Panc1 (cell line): ENCODE results near the gene TEN1. TPM values are rescaled to one million over a fixed set of nuclear protein-coding genes. Genes with fewer than 3 reads are reported as not detected.

Experiments used
- ATAC-seq: fragments of 200-7000 bp; cut with Tn5 transposase; 2 replicates; pipeline ENCODE4 v1.9.1; 2020; ENCODE audit warnings: mild to moderate bottlenecking, moderate library complexity
- BruUV-seq: library from RNA; stranded (reverse); fragments of 400-500 nt; replicated peaks from 2 replicates; lab custom pipeline; 2021; lab: Mats Ljungman, UMichigan
- CTCF ChIA-PET: fragments of 300-600 bp; sonication (Branson Sonifier 250); formaldehyde crosslinking; loops from one replicate; lab custom pipeline; 2022; ENCODE audit warnings: antibody characterized with exemption; lab: Charles Lee
- POLR2A ChIA-PET: fragments of 300-600 bp; sonication (Branson Sonifier 250); formaldehyde crosslinking; loops from one replicate; lab custom pipeline; 2022; ENCODE audit warnings: antibody characterized with exemption; lab: Charles Lee
- DNase-seq: peaks from one replicate; pipeline ENCODE4 v3.0.0-alpha.2; 2010; ENCODE audit warnings: low read depth, low spot score
- H3K27ac ChIP-seq: 2 replicates; pipeline ENCODE4 v1.5.1; 2011; ENCODE audit warnings: mild to moderate bottlenecking, low read length, inconsistent platforms
- H3K27me3 ChIP-seq: fragments of 200-500 bp; sonication (Bioruptor generic); 2 replicates; pipeline ENCODE4 v1.6.0; 2014; ENCODE audit warnings: low read length, inconsistent platforms; ENCODE audit not compliant: control insufficient read depth, insufficient read depth
- H3K36me3 ChIP-seq: fragments of 200-500 bp; sonication (Bioruptor generic); 2 replicates; pipeline ENCODE4 v1.5.1; 2014; ENCODE audit warnings: inconsistent platforms, mild to moderate bottlenecking, low read length, moderate library complexity; ENCODE audit not compliant: control insufficient read depth, insufficient read depth
- H3K4me1 ChIP-seq: 2 replicates; pipeline ENCODE4 v1.5.1; 2011; ENCODE audit warnings: inconsistent platforms, mild to moderate bottlenecking, low read length, moderate library complexity; ENCODE audit not compliant: control insufficient read depth, insufficient read depth
- H3K4me3 ChIP-seq, 2 experiments: 2 replicates each; pipeline ENCODE4 v1.5.1; 2011 to 2012; ENCODE audit warnings: low read depth in 2 of 2, low read length in 2 of 2, mild to moderate bottlenecking in 2 of 2, inconsistent platforms in 1 of 2, moderate library complexity in 1 of 2
- H3K9me3 ChIP-seq: fragments of 200-500 bp; sonication (Bioruptor generic); 2 replicates; pipeline ENCODE4 v1.5.1; 2014; ENCODE audit warnings: low read depth, mild to moderate bottlenecking, inconsistent platforms, low read length, moderate library complexity; ENCODE audit not compliant: control insufficient read depth, insufficient read depth
- POLR2AphosphoS5 ChIP-seq: IDR thresholded peaks from 2 replicates; pipeline ENCODE4 v1.6.1; 2012; ENCODE audit warnings: mild to moderate bottlenecking, low read depth, low read length, moderate library complexity
- SIN3A ChIP-seq: IDR thresholded peaks from 2 replicates; pipeline ENCODE4 v1.6.1; 2012; ENCODE audit warnings: low read depth, mild to moderate bottlenecking, low read length, moderate library complexity, borderline replicate concordance; ENCODE audit not compliant: insufficient read depth
- TCF7L2 ChIP-seq: IDR thresholded peaks from 2 replicates; pipeline ENCODE4 v1.6.1; 2011; ENCODE audit warnings: mild to moderate bottlenecking, low read depth, low read length, inconsistent platforms
- in situ Hi-C: cut with HindIII; loops from 2 replicates; pipeline ENCODE4 v1.10.0; 2016; ENCODE audit warnings: low sequenced_read_pairs, low pct_unique_long_range_greater_than_20kb
- intact Hi-C: fragments of 100-400 bp; cut with micrococcal nuclease; formaldehyde crosslinking; loops from one replicate; pipeline ENCODE4 v1.10.0; 2022; ENCODE audit not compliant: unreplicated experiment
- total RNA-seq: library from RNA; stranded (reverse); gene quantifications from one replicate; pipeline ENCODE4 v1.2.1, GENCODE V29; 2021; ENCODE audit not compliant: unreplicated experiment
- TF ChIP-seq, protein P1 (sequence below): fragments of 450-650 bp; IDR thresholded peaks from 2 replicates; pipeline ENCODE4 v1.5.1; 2017; ENCODE audit warnings: mild to moderate bottlenecking
- TF ChIP-seq, protein P2 (sequence below), 2 experiments: IDR thresholded peaks; 2 replicates each; pipeline ENCODE4 v1.6.1; 2011 to 2012; ENCODE audit warnings: low read depth in 2 of 2, control low read depth in 1 of 2, low read length in 1 of 2, mild to moderate bottlenecking in 1 of 2, moderate library complexity in 1 of 2; ENCODE audit not compliant: insufficient read depth in 1 of 2

TEN1 gene
- total RNA-seq, 1 experiment from 2014 or later = 41.3 TPM

DNA sequence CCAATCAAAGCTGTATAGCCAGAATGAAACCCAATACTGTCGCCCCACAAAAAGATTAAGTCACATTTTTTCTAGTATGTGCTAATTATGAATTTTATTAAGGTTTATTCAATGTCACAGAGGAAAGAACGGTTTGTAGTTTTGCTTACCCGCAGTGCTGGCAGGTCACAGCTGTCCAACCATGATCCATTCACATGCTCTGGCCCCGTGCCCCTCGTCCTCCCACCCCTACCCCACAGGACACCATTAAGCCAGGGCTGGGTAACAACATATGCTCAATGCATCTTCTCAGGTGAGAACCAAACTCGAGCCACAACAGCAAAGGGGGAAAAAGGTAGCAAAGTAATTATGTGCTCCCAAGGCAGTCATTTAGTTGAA lies 37.6 kb upstream of the TEN1 start:
- peak; percentile 24; the same call in 1 of the 2 replicates for ATAC-seq

DNA sequence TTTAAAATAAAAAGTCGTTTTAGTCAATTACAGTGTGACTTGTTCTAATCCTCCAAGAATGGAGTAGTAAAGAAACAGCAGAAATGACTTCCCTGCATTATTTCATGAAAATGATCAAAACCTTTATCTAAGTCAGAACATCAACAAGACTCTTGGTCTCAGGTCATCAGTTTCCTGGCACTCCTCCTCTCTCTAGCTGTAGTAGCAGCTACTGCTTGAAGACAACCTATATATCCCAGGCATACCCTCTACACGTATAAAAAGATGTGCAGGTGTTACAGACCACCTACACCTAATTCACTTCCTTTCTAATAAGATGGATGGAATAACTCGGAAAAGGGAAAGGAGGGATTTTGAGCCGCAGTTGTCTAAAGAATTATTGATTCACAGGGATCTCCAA lies 36.6 kb upstream of the TEN1 start:
- Histone ChIP-seq H3K4me1 (peaks cover 7% of the 10 kb centered on the region; the same call in 1 of the 2 replicates), H3K27me3 (no peaks in the 10 kb centered on the region), H3K27ac (no peak overlapping the region), H3K4me3 (no peak overlapping the region), H3K36me3 (peaks cover 8% of the 10 kb centered on the region; the same call in 1 of the 2 replicates), H3K9me3 (no peaks in the 10 kb centered on the region)
- no peak for DNase-seq
- in situ Hi-C loops (loop anchor here (25.0 kb wide), 1 partner anchor 120 kb away; the partner anchor contains the start of genes GALR2 and SRP68), intact Hi-C loops (no loop called here)
- ChIA-PET POLR2A (interaction anchor here (1.1 kb wide), 1 partner anchor 23 kb away, joined by 5 read pairs; no protein-coding TSS in a partner anchor), CTCF (no interaction called here)
- no peak for TF ChIP-seq POLR2AphosphoS5
- TF ChIP-seq TCF7L2 = no peak
- TF ChIP-seq, protein P1, sequence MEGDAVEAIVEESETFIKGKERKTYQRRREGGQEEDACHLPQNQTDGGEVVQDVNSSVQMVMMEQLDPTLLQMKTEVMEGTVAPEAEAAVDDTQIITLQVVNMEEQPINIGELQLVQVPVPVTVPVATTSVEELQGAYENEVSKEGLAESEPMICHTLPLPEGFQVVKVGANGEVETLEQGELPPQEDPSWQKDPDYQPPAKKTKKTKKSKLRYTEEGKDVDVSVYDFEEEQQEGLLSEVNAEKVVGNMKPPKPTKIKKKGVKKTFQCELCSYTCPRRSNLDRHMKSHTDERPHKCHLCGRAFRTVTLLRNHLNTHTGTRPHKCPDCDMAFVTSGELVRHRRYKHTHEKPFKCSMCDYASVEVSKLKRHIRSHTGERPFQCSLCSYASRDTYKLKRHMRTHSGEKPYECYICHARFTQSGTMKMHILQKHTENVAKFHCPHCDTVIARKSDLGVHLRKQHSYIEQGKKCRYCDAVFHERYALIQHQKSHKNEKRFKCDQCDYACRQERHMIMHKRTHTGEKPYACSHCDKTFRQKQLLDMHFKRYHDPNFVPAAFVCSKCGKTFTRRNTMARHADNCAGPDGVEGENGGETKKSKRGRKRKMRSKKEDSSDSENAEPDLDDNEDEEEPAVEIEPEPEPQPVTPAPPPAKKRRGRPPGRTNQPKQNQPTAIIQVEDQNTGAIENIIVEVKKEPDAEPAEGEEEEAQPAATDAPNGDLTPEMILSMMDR = no peak
- no peak for TF ChIP-seq SIN3A
- TF ChIP-seq, protein P2, sequence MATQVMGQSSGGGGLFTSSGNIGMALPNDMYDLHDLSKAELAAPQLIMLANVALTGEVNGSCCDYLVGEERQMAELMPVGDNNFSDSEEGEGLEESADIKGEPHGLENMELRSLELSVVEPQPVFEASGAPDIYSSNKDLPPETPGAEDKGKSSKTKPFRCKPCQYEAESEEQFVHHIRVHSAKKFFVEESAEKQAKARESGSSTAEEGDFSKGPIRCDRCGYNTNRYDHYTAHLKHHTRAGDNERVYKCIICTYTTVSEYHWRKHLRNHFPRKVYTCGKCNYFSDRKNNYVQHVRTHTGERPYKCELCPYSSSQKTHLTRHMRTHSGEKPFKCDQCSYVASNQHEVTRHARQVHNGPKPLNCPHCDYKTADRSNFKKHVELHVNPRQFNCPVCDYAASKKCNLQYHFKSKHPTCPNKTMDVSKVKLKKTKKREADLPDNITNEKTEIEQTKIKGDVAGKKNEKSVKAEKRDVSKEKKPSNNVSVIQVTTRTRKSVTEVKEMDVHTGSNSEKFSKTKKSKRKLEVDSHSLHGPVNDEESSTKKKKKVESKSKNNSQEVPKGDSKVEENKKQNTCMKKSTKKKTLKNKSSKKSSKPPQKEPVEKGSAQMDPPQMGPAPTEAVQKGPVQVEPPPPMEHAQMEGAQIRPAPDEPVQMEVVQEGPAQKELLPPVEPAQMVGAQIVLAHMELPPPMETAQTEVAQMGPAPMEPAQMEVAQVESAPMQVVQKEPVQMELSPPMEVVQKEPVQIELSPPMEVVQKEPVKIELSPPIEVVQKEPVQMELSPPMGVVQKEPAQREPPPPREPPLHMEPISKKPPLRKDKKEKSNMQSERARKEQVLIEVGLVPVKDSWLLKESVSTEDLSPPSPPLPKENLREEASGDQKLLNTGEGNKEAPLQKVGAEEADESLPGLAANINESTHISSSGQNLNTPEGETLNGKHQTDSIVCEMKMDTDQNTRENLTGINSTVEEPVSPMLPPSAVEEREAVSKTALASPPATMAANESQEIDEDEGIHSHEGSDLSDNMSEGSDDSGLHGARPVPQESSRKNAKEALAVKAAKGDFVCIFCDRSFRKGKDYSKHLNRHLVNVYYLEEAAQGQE (IDR thresholded peaks at IDR 0.05; ENCODE audit: insufficient read depth in 1 of 2, low read depth in 2 of 2, low read length in 1 of 2) = no peak
- no peak for ATAC-seq
- BruUV-seq = no TSS peak

More for the DNA sequence above, 37.6 kb upstream of the TEN1 start:
- POLR2A ChIA-PET = interaction anchor here (0.5 to 0.9 kb wide), 2 partner anchors 63 to 169 kb away, joined by 3 read pairs; partner anchors contain the start of gene TRIM47
- no peaks in the 10 kb centered on the region for H3K9me3 ChIP-seq
- TF ChIP-seq SIN3A (no peak), TCF7L2 (no peak), POLR2AphosphoS5 (no peak)
- TF ChIP-seq, protein P2 (IDR thresholded peaks at IDR 0.05; ENCODE audit: insufficient read depth in 1 of 2, low read depth in 2 of 2, low read length in 1 of 2) = no peak
- TF ChIP-seq, protein P1 = no peak
- peak overlapping the region; percentile 71 to 77 for H3K4me3 ChIP-seq
- DNase-seq = no peak
- H3K27me3 ChIP-seq = no peaks in the 10 kb centered on the region
- H3K36me3 ChIP-seq = peaks cover 5% of the 10 kb centered on the region; the same call in 1 of the 2 replicates
- CTCF ChIA-PET = interaction anchor here (1.0 kb wide), 1 partner anchor 36 kb away, joined by 6 read pairs; the partner anchor contains the start of gene MRPL38
- H3K27ac ChIP-seq = peak overlapping the region; percentile 80
- in situ Hi-C loops = loop anchor here (25.0 kb wide), 1 partner anchor 121 kb away; the partner anchor contains the start of genes GALR2 and SRP68
- peaks cover 10% of the 10 kb centered on the region; the same call in 1 of the 2 replicates for H3K4me1 ChIP-seq
- BruUV-seq = no TSS peak
- intact Hi-C loops = no loop called here
